ENCODE measurements around the gene TRERF1. TPM values are rescaled to one million over a fixed set of nuclear protein-coding genes. Genes with fewer than 3 reads are reported as not detected.
"Not testable (repeated sequence)": the region's sequence is repeated elsewhere in the genome, so short reads cannot be mapped to it uniquely, and the experiment has no call there.

Gene TRERF1
- total RNA-seq, 1 experiment from 2014 or later, result 14.5 TPM

- POLR2A ChIA-PET (ENCODE audit: unreplicated experiment), result no interaction called here
- no peaks in the 10 kb centered on the region for H3K27me3 ChIP-seq (ENCODE audit: insufficient read depth, low read depth)
- no peak overlapping the region for H2AFZ ChIP-seq
- CTCF ChIA-PET, result interaction anchor here (0.6 kb wide), 1 partner anchor 239 kb away, joined by 3 read pairs; no protein-coding TSS in a partner anchor
- H3K4me1 ChIP-seq (replicated peaks; ENCODE audit: insufficient read depth), result peaks cover 8% of the 10 kb centered on the region
- H3K9me3 ChIP-seq (ENCODE audit: insufficient read depth, low read depth), result no peaks in the 10 kb centered on the region
- BruUV-seq (replicated peaks), result no TSS peak
- H3K79me2 ChIP-seq (ENCODE audit: low read depth), result peaks cover 15% of the 10 kb centered on the region; the same call in 1 of the 2 replicates
- H3K36me3 ChIP-seq (ENCODE audit: low read depth), result no peaks in the 10 kb centered on the region
- TF ChIP-seq CTCF (conservative IDR thresholded peaks at IDR 0.05) (no peak), EZH2 (IDR thresholded peaks at IDR 0.05; ENCODE audit: low read depth) (no peak)
- H3K9me2 ChIP-seq (ENCODE audit: insufficient read depth), result no peaks in the 10 kb centered on the region
- H3K27ac ChIP-seq, result 0 out of 2 replicates have a peak overlapping the region, but pooled peaks have one; percentile 11
- no peak overlapping the region for H3K4me2 ChIP-seq
- no peak overlapping the region for H3K4me3 ChIP-seq
- intact Hi-C loops (cut with micrococcal nuclease; ENCODE audit: unreplicated experiment), result no loop called here
- H3F3A ChIP-seq (ENCODE audit: insufficient read depth, low read depth), result peaks cover 8% of the 10 kb centered on the region; the same call in 1 of the 2 replicates
- H4K20me1 ChIP-seq (ENCODE audit: insufficient read depth), result no peaks in the 10 kb centered on the region; the same call in 1 of the 2 replicates
- no peak for DNase-seq
These were observed 125.5 kb downstream of the TRERF1 start for GRCh38 chr6:42326248-42326647.

- H3F3A ChIP-seq (ENCODE audit: insufficient read depth, low read depth); H3K36me3 ChIP-seq (ENCODE audit: low read depth); H3K4me2 ChIP-seq; BruUV-seq (replicated peaks); DNase-seq; H2AFZ ChIP-seq; H3K27me3 ChIP-seq (ENCODE audit: insufficient read depth, low read depth); POLR2A ChIA-PET (ENCODE audit: unreplicated experiment); H4K20me1 ChIP-seq (ENCODE audit: insufficient read depth); H3K4me3 ChIP-seq; H3K4me1 ChIP-seq (replicated peaks; ENCODE audit: insufficient read depth); H3K9me2 ChIP-seq (ENCODE audit: insufficient read depth); H3K27ac ChIP-seq; intact Hi-C loops (cut with micrococcal nuclease; ENCODE audit: unreplicated experiment); H3K9me3 ChIP-seq (ENCODE audit: insufficient read depth, low read depth); CTCF ChIA-PET: not testable (repeated sequence)
- peaks cover 15% of the 10 kb centered on the region; the same call in 1 of the 2 replicates for H3K79me2 ChIP-seq (ENCODE audit: low read depth)
These were observed 126.9 kb downstream of the TRERF1 start for GRCh38 chr6:42324656-42325324.

- no TSS peak for BruUV-seq (replicated peaks)
- POLR2A ChIA-PET (ENCODE audit: unreplicated experiment), result no interaction called here
- Histone ChIP-seq H3K9me3 (ENCODE audit: insufficient read depth, low read depth) (no peaks in the 10 kb centered on the region), H3K27ac (no peak overlapping the region), H3K4me1 (replicated peaks; ENCODE audit: insufficient read depth) (peaks cover 9% of the 10 kb centered on the region), H3F3A (ENCODE audit: insufficient read depth, low read depth) (peaks cover 16% of the 10 kb centered on the region; the same call in 1 of the 2 replicates), H4K20me1 (ENCODE audit: insufficient read depth) (no peaks in the 10 kb centered on the region; the same call in 1 of the 2 replicates), H3K4me2 (no peak overlapping the region), H3K79me2 (ENCODE audit: low read depth) (peaks cover 23% of the 10 kb centered on the region), H3K36me3 (ENCODE audit: low read depth) (no peaks in the 10 kb centered on the region), H2AFZ (no peak overlapping the region), H3K9me2 (ENCODE audit: insufficient read depth) (no peaks in the 10 kb centered on the region), H3K4me3 (no peak overlapping the region), H3K27me3 (ENCODE audit: insufficient read depth, low read depth) (no peaks in the 10 kb centered on the region)
- CTCF ChIA-PET, result no interaction called here
- DNase-seq, result no peak
- intact Hi-C loops (cut with micrococcal nuclease; ENCODE audit: unreplicated experiment), result no loop called here
- TF ChIP-seq EZH2 (IDR thresholded peaks at IDR 0.05; ENCODE audit: low read depth), result no peak
- TF ChIP-seq CTCF (conservative IDR thresholded peaks at IDR 0.05), result no peak; the same call in 1 of the 2 replicates
These were observed 129.1 kb downstream of the TRERF1 start for GRCh38 chr6:42322676-42323075.
